HCT116 (cell line): ENCODE measurements around the gene AQP9. TPM values are rescaled to one million over a fixed set of nuclear protein-coding genes. Genes with fewer than 3 reads are reported as not detected.

Source experiments
- ATAC-seq: fragments of 200-7000 bp; cut with Tn5 transposase; 2 replicates; pipeline ENCODE4 v1.9.1; 2020; ENCODE audit warnings: mild to moderate bottlenecking, moderate library complexity
- BruUV-seq: library from RNA; stranded (reverse); fragments of 400-500 nt; replicated peaks from 2 replicates; lab custom pipeline; 2021; lab: Mats Ljungman, UMichigan
- CTCF ChIA-PET: fragments of 300-600 bp; sonication (Branson Sonifier 250); formaldehyde crosslinking; loops from one replicate; lab custom pipeline; 2021; ENCODE audit warnings: antibody characterized with exemption; lab: Charles Lee
- POLR2A ChIA-PET: fragments of 300-600, 350-600 bp; sonication (Branson Sonifier 250); formaldehyde crosslinking; loops from one replicate; lab custom pipeline; 2021; ENCODE audit warnings: antibody characterized with exemption; lab: Charles Lee
- RAD21 ChIA-PET, 2 experiments: fragments of 300-600 bp; sonication (Branson Sonifier 250); formaldehyde crosslinking; loops; one replicate each; lab custom pipeline; 2023; ENCODE audit warnings: low total read pairs in 2 of 2; ENCODE audit not compliant: uncharacterized antibody in 2 of 2, unreplicated experiment in 2 of 2, low non-redundant PET in 1 of 2; lab: Charles Lee
- DNase-seq: peaks from one replicate; pipeline ENCODE4 v3.0.0-alpha.2; 2010; ENCODE audit warnings: low read depth, low spot score
- H2AFZ ChIP-seq: fragments of 200-600 bp; shearing (Covaris generic), sonication (generic); 2 replicates; pipeline ENCODE4 v1.6.1; 2017; ENCODE audit warnings: low read depth, mixed run types, mixed read lengths, antibody characterized with exemption, low read length; ENCODE audit not compliant: poor library complexity, severe bottlenecking
- H3K27ac ChIP-seq: 2 replicates; pipeline ENCODE4 v1.5.1; 2012; ENCODE audit warnings: low read depth, low read length
- H3K27me3 ChIP-seq: fragments of 200-600 bp; sonication (generic); 2 replicates; pipeline ENCODE4 v1.6.1; 2016; ENCODE audit warnings: mixed run types, low read length, mixed read lengths; ENCODE audit not compliant: insufficient read depth
- H3K36me3 ChIP-seq, 2 experiments: fragments of 200-500 bp in 1 of 2; fragments of 200-600 bp in 1 of 2; sonication (Bioruptor generic) in 1 of 2; sonication (generic) in 1 of 2; 2 replicates each; pipeline versions ENCODE4 v1.5.1 to v1.6.1; 2014 to 2016; ENCODE audit warnings: low read length in 2 of 2, inconsistent platforms in 1 of 2, mixed read lengths in 1 of 2, mixed run types in 1 of 2; ENCODE audit not compliant: insufficient read depth in 2 of 2, control insufficient read depth in 1 of 2
- H3K4me1 ChIP-seq, 2 experiments: fragments of 200-600 bp in 1 of 2; sonication (generic) in 1 of 2; 2 replicates each; pipeline versions ENCODE4 v1.5.1 to v1.6.1; 2012 to 2017; ENCODE audit warnings: low read length in 2 of 2, inconsistent platforms in 1 of 2, mild to moderate bottlenecking in 1 of 2, mixed read lengths in 1 of 2, mixed run types in 1 of 2, moderate library complexity in 1 of 2; ENCODE audit not compliant: insufficient read depth in 2 of 2, control insufficient read depth in 1 of 2
- H3K4me2 ChIP-seq: fragments of 200-600 bp; sonication (generic); 2 replicates; pipeline ENCODE4 v1.6.1; 2017; ENCODE audit warnings: mixed run types, low read length, mixed read lengths
- H3K4me3 ChIP-seq, 2 experiments: fragments of 200-600 bp in 1 of 2; sonication (generic) in 1 of 2; replicated peaks in 1 of 2; 2 replicates each; pipeline ENCODE4 v1.5.1; 2011 to 2016; ENCODE audit warnings: low read length in 2 of 2, control low read depth in 1 of 2, low read depth in 1 of 2, mild to moderate bottlenecking in 1 of 2, mixed read lengths in 1 of 2, mixed run types in 1 of 2
- H3K79me2 ChIP-seq: fragments of 200-600 bp; sonication (generic); 2 replicates; pipeline ENCODE4 v1.6.1; 2017; ENCODE audit warnings: mild to moderate bottlenecking, mixed run types, low read length, moderate library complexity, mixed read lengths; ENCODE audit not compliant: insufficient read depth
- H3K9ac ChIP-seq: fragments of 200-600 bp; sonication (generic); 2 replicates; pipeline ENCODE4 v1.6.1; 2016; ENCODE audit warnings: low read length, mixed read lengths
- H3K9me2 ChIP-seq: fragments of 200-600 bp; sonication (generic), shearing (Covaris generic); 2 replicates; pipeline ENCODE4 v1.6.1; 2017; ENCODE audit warnings: mixed run types, mild to moderate bottlenecking, moderate library complexity; ENCODE audit not compliant: insufficient read depth
- H3K9me3 ChIP-seq, 2 experiments: fragments of 200-500 bp in 1 of 2; fragments of 200-600 bp in 1 of 2; sonication (Bioruptor generic) in 1 of 2; sonication (generic) in 1 of 2; 2 replicates each; pipeline ENCODE4 v1.6.1; 2014 to 2017; ENCODE audit warnings: low read length in 2 of 2, mixed read lengths in 2 of 2, inconsistent platforms in 1 of 2, low read depth in 1 of 2, mild to moderate bottlenecking in 1 of 2, mixed run types in 1 of 2, moderate library complexity in 1 of 2; ENCODE audit not compliant: control insufficient read depth in 1 of 2, insufficient read depth in 1 of 2
- H4K20me1 ChIP-seq: fragments of 200-600 bp; sonication (generic), shearing (Covaris generic); 2 replicates; pipeline ENCODE4 v1.6.1; 2017; ENCODE audit warnings: mixed run types, mild to moderate bottlenecking, moderate library complexity; ENCODE audit not compliant: insufficient read depth
- ELF1 ChIP-seq: IDR thresholded peaks from 2 replicates; pipeline ENCODE4 v1.6.1; 2012; ENCODE audit warnings: low read depth, borderline replicate concordance
- EZH2 ChIP-seq: fragments of 200-600 bp; sonication (generic); IDR thresholded peaks from 2 replicates; pipeline ENCODE4 v1.6.1; 2017; ENCODE audit warnings: antibody characterized with exemption, mixed run types
- RAD21 ChIP-seq: IDR thresholded peaks from 2 replicates; pipeline ENCODE4 v1.6.1; 2012; ENCODE audit warnings: low read depth, mild to moderate bottlenecking
- SIN3A ChIP-seq: IDR thresholded peaks from 2 replicates; pipeline ENCODE4 v1.6.1; 2012; ENCODE audit warnings: low read depth
- SP1 ChIP-seq: IDR thresholded peaks from 2 replicates; pipeline ENCODE4 v1.6.1; 2012; ENCODE audit warnings: low read depth
- SRF ChIP-seq: IDR thresholded peaks from 2 replicates; pipeline ENCODE4 v1.6.1; 2012; ENCODE audit warnings: low read depth
- ZBTB33 ChIP-seq: IDR thresholded peaks from 2 replicates; pipeline ENCODE4 v1.6.1; 2011; ENCODE audit warnings: mild to moderate bottlenecking, low read length, moderate library complexity; ENCODE audit not compliant: insufficient replicate concordance; ENCODE audit errors: extremely low read depth
- intact Hi-C: fragments of 100-400 bp; cut with micrococcal nuclease; formaldehyde crosslinking; loops from 2 replicates; pipeline ENCODE4 v1.10.0; 2022
- total RNA-seq: library from RNA; stranded (reverse); gene quantifications from one replicate; pipeline ENCODE4 v1.2.1, GENCODE V29; 2021; ENCODE audit not compliant: unreplicated experiment
- TF ChIP-seq, protein P1 (sequence below): IDR thresholded peaks from 2 replicates; pipeline ENCODE4 v1.6.1; 2012
- TF ChIP-seq, protein P2 (sequence below), 3 experiments: fragments of 200-600 bp in 1 of 3; sonication (generic) in 1 of 3; IDR thresholded peaks in 2 of 3; conservative IDR thresholded peaks in 1 of 3; 2 replicates each; pipeline ENCODE4 v1.5.1; 2012 to 2017; ENCODE audit warnings: low read depth in 2 of 3, low read length in 2 of 3, antibody characterized with exemption in 1 of 3, borderline replicate concordance in 1 of 3, control low read depth in 1 of 3, mild to moderate bottlenecking in 1 of 3, mixed read lengths in 1 of 3, mixed run types in 1 of 3, moderate library complexity in 1 of 3; ENCODE audit not compliant: insufficient read depth in 1 of 3
- TF ChIP-seq, protein P3 (sequence below): IDR thresholded peaks from 2 replicates; pipeline ENCODE4 v1.6.1; 2012; ENCODE audit warnings: low read depth

Gene AQP9
- total RNA-seq, 1 experiment from 2014 or later = 0.12 TPM

- no peak for TF ChIP-seq ELF1
- TF ChIP-seq, protein P1, sequence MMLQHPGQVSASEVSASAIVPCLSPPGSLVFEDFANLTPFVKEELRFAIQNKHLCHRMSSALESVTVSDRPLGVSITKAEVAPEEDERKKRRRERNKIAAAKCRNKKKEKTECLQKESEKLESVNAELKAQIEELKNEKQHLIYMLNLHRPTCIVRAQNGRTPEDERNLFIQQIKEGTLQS = no peak
- TF ChIP-seq, protein P2, sequence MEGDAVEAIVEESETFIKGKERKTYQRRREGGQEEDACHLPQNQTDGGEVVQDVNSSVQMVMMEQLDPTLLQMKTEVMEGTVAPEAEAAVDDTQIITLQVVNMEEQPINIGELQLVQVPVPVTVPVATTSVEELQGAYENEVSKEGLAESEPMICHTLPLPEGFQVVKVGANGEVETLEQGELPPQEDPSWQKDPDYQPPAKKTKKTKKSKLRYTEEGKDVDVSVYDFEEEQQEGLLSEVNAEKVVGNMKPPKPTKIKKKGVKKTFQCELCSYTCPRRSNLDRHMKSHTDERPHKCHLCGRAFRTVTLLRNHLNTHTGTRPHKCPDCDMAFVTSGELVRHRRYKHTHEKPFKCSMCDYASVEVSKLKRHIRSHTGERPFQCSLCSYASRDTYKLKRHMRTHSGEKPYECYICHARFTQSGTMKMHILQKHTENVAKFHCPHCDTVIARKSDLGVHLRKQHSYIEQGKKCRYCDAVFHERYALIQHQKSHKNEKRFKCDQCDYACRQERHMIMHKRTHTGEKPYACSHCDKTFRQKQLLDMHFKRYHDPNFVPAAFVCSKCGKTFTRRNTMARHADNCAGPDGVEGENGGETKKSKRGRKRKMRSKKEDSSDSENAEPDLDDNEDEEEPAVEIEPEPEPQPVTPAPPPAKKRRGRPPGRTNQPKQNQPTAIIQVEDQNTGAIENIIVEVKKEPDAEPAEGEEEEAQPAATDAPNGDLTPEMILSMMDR (IDR thresholded peaks at IDR 0.05 in 2 of 3, conservative IDR thresholded peaks at IDR 0.05 in 1 of 3; ENCODE audit: borderline replicate concordance in 1 of 3, insufficient read depth in 1 of 3, low read depth in 2 of 3, low read length in 2 of 3) = peak; percentile 46 to 81 (median 74); a peak in 5 of 6 replicates
- no peak for TF ChIP-seq SRF
- no peak for TF ChIP-seq SIN3A
- TF ChIP-seq ZBTB33 = no peak
- peak; percentile 69 for TF ChIP-seq RAD21
- TF ChIP-seq, protein P3, sequence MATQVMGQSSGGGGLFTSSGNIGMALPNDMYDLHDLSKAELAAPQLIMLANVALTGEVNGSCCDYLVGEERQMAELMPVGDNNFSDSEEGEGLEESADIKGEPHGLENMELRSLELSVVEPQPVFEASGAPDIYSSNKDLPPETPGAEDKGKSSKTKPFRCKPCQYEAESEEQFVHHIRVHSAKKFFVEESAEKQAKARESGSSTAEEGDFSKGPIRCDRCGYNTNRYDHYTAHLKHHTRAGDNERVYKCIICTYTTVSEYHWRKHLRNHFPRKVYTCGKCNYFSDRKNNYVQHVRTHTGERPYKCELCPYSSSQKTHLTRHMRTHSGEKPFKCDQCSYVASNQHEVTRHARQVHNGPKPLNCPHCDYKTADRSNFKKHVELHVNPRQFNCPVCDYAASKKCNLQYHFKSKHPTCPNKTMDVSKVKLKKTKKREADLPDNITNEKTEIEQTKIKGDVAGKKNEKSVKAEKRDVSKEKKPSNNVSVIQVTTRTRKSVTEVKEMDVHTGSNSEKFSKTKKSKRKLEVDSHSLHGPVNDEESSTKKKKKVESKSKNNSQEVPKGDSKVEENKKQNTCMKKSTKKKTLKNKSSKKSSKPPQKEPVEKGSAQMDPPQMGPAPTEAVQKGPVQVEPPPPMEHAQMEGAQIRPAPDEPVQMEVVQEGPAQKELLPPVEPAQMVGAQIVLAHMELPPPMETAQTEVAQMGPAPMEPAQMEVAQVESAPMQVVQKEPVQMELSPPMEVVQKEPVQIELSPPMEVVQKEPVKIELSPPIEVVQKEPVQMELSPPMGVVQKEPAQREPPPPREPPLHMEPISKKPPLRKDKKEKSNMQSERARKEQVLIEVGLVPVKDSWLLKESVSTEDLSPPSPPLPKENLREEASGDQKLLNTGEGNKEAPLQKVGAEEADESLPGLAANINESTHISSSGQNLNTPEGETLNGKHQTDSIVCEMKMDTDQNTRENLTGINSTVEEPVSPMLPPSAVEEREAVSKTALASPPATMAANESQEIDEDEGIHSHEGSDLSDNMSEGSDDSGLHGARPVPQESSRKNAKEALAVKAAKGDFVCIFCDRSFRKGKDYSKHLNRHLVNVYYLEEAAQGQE = no peak
- TF ChIP-seq SP1 = no peak
- TF ChIP-seq EZH2 = no peak
- no peaks in the 10 kb centered on the region; the same call in 1 of the 2 replicates for H3K9me2 ChIP-seq
- no peak overlapping the region for H3K4me2 ChIP-seq
- ATAC-seq = peak; percentile 100
- peak; percentile 36 for DNase-seq
- H2AFZ ChIP-seq = peak overlapping the region; percentile 86
- H3K27me3 ChIP-seq = no peaks in the 10 kb centered on the region
- no peak overlapping the region for H3K4me3 ChIP-seq
- H3K4me1 ChIP-seq = no peaks in the 10 kb centered on the region
- no peaks in the 10 kb centered on the region for H3K79me2 ChIP-seq
- no peak overlapping the region for H3K27ac ChIP-seq
- H3K9me3 ChIP-seq = no peaks in the 10 kb centered on the region
- ChIA-PET RAD21 (interaction anchor here (0.9 to 1.0 kb wide), 2 partner anchors 144 to 145 kb away, joined by 3 to 4 read pairs; no protein-coding TSS in a partner anchor), POLR2A (no interaction called here), CTCF (interaction anchor here (0.9 to 2.7 kb wide), 7 partner anchors 9 to 1307 kb away, joined by 3 to 25 read pairs (median 4); no protein-coding TSS in a partner anchor)
- H3K9ac ChIP-seq = no peak overlapping the region
- H4K20me1 ChIP-seq = no peaks in the 10 kb centered on the region
- no peaks in the 10 kb centered on the region for H3K36me3 ChIP-seq
- no TSS peak for BruUV-seq
- intact Hi-C loops = loop anchor here (10.0 kb wide), 3 partner anchors 633 to 913 kb away; no protein-coding TSS in a partner anchor
These were observed 83.5 kb downstream of the AQP9 start for GRCh38 chr15:58221591-58222241.
